ENCODE data around the gene SNCB. TPM values are rescaled to one million over a fixed set of nuclear protein-coding genes. Genes with fewer than 3 reads are reported as not detected.
A peak's percentile ranks its signal among the peaks of the same experiment; 100 is the strongest.

Gene SNCB
- polyA plus RNA-seq, 10 donors: 0.15 TPM; not detected in 9

- no peak for DNase-seq
Measured at GRCh38 chr5:176625512-176625911, 4.8 kb downstream of the SNCB start.

GRCh38 chr5:176624938-176625337, 5.4 kb downstream of the SNCB start:
- DNase-seq: no peak

- DNase-seq: no peak
Measured at GRCh38 chr5:176624142-176624541, 6.2 kb downstream of the SNCB start.

- no peak for DNase-seq
Measured at GRCh38 chr5:176621661-176622079, 8.7 kb downstream of the SNCB start.

DNA sequence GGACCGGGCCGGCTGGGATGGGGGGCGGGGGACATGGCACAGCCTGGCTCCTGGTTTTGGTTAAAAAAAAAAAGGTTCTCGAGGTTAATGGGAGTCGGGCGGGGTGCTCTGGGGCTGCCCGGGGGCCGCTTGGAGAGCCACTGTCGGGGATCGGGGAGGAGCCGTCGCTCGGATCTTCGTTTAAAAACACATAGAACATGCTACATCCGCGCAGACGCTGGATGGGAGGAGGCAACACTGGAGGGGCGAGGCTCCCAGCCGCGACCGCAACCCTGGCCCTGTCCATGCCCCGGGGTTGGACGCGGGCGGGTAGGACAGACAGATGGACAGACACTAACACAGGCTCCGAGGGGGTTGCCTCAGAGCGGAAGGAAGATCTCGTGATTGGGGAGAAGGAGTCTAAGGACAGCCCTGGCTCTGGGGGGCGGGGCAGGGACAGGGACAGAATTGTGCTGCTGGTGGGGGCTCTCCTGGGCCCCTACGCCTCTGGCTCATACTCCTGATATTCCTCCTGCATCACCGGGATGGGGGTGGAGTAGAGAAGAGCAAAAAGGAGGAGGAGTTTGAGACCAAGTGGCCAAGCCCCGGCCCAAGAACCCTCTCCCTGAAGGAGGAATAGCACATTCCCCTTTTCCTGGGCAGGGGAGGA, 9.9 kb downstream of the SNCB start:
- DNase-seq: no peak

DNA sequence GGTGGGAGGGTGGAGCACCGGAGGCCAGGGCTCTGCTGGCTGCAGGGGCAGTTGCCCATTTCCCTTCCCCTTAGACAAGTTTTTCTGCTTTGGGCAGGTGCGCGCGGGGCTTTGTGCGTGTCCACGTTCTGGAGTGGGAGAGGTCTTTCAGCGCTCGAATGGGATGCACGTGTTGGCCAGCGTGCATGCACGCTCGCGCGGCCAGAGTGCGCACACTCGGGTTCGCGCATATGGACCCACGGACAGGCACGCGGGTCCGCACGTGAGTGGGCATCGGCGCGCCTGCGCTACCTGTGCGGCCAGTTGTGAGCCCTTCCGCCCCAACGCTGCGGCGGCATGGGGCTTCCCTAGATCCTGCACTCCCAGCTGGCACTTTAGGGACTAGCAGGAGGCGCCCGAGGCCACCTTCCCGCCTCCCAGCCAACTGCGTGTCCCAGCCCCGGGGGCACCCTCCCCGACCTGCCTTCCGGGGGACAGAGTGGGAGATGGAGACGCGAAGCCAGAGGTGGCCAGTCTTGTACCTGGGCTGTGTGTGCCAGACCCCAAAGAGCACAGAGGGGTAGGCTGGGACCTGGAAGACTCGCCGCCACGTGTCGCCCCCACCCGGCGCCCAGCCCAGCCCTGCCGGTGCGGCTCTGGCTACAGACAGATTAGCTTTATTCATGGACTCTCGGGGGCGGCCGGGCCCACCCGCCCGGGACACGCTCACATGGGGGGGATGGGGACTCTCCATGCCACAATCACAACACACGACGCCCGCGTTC, 10.6 kb downstream of the SNCB start:
- no peak for DNase-seq

- peak; percentile 44 to 64 (median 62) for DNase-seq
Measured at GRCh38 chr5:176619203-176619568, 11.1 kb downstream of the SNCB start.

DNA sequence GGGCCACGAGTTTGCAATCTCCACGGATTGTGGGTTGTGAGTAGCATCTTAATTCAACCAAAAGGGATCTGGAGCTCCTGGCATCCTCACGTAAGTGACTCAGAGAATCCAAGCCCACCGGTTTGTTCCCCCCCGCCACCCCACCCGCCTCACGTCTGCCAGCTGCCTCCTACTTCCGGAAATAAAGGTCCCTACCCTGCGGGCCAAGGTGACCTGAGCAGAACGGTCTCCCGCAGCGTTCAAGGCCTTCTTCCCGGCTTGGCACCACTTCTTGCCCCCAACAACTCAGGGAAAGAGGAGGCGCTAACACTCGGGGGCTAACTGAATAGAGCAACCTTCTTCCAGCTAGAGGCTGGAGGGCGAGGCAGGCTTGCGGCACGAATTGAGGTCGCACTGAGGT, 11.6 kb downstream of the SNCB start:
- no peak for DNase-seq

DNA sequence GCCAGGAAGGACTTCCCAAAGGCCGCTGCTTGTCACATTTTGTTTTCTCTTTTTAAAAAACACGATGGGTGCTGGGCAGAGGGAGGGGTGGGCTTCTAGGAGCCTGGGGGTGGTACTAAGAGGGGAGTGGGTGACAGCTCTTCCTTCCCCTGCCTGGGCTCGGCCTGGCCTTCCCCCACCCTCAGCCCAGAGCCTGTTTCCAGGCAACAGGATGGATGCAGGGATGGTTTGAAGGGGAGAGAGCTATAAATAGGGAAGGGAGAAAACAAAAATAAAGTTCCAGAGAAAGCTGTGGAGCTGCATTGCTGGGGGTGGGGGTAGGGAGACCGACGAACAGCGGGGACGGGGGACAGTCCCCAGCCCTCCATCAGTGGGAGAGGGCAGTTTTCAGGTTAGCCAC, 13.8 kb downstream of the SNCB start:
- DNase-seq: no peak

DNA sequence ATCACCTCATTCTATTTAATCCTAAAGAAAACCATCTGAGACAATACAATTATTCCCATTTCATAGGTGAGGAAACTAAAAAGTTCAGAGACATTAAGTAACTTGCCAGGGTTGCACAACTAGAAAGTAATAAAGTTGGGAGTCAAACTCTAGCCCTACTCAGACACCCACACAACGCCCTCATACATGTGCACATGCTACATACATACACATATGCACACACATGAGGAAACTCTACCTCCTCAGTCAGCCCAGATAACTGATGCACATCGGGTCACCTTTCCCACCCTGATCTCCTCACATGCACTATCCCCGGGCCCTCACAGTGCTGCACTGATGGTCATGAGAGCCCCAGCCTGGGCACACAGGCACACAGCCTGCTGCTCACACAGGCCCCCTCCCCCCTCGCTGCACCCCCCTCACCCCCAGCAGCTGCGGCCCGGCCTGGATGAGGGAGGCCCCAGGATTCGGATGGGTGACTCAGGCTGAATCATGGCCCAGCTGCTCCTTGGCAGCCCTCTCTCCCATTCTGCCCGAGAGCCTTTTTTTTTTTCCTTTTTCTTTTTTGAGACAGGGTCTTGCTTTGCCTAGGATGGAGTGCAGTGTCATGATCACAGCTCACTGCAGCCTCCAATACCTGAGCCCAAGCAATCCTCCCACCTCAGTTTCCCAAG, 15.4 kb downstream of the SNCB start:
- DNase-seq: no peak

DNA sequence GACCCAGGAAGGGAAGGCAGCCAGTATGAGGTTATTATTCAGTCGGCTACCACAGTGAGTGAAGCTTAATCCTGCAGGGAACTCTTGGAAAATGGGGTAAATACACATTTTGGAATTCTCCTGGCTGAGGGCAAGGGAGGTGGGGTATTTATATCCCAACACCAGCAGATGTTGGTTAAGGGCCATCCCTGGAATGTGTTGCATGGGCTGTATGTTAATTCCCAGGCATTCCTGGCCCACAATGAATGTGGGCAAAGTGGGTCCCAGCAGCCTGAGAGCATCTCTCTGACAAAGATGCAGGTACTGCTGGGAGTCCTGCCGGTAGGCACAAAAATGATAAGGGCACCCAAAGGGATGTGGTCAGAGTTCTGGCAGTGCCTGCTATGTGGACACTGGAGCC, 17.5 kb downstream of the SNCB start:
- DNase-seq: no peak

DNA sequence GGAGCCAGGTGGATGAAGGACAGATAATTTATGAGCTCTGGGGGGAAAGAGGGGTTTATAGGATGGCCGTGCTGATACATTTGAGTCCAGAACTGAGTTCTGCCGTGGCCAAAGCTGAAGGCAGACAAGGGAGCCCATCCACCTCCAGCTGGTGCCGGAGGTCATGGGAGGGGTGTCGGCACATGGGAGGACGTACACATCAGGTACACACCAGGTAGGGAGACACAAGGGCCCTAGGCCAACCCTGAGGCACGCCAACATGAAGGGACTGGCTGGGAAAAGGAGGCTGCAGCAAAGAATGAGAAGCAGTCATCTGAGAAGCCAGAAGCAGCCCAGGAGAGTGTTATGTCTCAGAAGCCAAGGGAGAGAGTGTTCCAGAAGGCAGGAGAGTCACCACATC, 18.3 kb downstream of the SNCB start:
- DNase-seq: no peak

GRCh38 chr5:176611435-176611834, 18.9 kb downstream of the SNCB start:
- DNase-seq: peak; percentile 71 to 88 (median 84)

DNA sequence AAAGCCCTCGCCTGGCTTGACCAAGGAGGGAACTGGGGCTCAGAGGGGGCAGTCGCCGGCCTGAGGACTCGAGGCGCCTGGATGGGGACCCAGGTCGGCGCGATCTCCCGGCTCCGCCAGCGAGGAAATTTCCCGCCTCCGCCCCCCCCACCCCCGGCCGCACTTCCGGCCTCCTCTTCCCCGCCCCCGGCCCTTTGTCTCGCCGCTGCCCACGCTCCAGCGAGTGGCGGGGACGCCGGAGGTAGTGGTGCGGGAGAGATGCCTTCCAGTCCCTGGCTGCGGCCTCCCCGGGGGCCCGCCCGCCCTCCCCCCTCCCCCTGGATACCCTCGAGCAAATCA, 19.9 kb downstream of the SNCB start:
- no peak for DNase-seq

GRCh38 chr5:176609724-176610434, 20.5 kb downstream of the SNCB start, which contains the start of gene GPRIN1:
TSS of gene GPRIN1 (minus strand) at chr5:176610156. CDS start at chr5:176599834, 10,322 bp downstream.
- DNase-seq: peak; percentile 42 to 80 (median 67)

- no peak for DNase-seq
Measured at GRCh38 chr5:176608937-176609723, 21.2 kb downstream of the SNCB start.

DNA sequence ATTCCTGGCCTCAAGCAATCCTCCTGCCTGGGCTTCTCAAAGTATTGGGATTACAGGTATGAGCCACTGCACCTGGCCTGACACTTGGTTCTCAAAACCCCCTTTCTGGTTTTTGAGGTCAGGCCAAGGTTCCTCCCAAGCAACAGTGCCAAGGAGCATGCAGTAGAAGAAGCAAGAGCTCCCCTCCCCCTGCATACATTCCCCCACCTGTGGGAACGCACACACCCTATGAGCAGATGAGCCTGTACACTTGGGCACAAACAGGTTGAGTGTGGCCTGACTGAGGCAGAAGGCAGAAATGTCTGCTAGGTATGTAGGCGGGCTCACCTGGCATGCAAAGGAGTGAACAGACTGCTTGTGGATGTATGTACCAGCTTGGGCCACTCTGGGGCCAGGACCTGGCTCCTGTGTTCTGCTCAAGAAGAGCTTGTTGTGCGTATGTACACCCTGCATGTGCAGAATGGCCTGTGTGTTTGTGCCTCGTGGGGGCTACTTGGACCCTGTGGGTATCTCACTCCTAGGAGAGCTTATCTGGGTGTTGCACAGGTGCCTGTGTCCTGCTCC, 22.1 kb downstream of the SNCB start:
- DNase-seq: no peak

- DNase-seq: no peak
Measured at GRCh38 chr5:176606875-176607274, 23.5 kb downstream of the SNCB start.

- no peak for DNase-seq
Measured at GRCh38 chr5:176606032-176606431, 24.3 kb downstream of the SNCB start.

GRCh38 chr5:176603091-176603490, 27.2 kb downstream of the SNCB start:
- no peak for DNase-seq

DNA sequence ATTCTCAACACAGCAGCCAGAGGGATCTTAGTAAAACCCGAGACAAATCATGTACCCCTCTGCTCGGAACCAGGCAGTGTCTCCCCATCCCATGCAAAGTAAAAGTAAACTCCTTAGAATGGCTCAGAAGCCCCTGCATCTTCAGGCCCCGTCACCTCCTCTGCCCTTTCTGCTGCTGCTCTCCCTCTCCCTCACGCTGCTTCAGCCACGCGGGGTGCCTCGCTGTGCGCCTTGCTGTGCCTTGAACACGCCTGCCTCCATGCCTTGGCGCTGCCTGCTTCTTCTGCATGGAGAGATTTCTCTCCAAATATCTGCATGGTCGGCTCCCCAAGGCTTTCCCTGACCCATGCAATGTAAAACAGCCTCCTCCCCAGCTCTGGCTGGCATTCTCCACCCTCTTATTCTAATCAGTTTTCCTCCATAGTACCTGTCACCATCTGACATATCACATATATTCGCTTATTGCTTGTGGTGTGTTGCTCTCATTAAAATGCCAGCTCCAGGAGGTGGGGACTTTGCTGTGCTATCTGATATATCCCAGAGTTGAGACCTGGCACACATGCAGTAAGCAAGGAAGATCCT, 28.3 kb downstream of the SNCB start:
- DNase-seq: no peak

All from muscle of back (tissue), 11 donors.